Esophagus muscularis mucosa (tissue), 4 donors: ENCODE data around the gene DCLRE1B. TPM values are rescaled to one million over a fixed set of nuclear protein-coding genes. Genes with fewer than 3 reads are reported as not detected.

Experiments used
- DNase-seq: peaks from one replicate; pipeline ENCODE4 v3.0.0-alpha.2; 2017; ENCODE audit errors: extremely low spot score
- H3K27ac ChIP-seq, 4 donors: fragments of 200-600 bp; sonication (generic); replicated peaks in 1 of 4; 1 replicate in 3 of 4; 2 replicates in 1 of 4; pipeline ENCODE4 v1.5.1; 2016 to 2019; ENCODE audit warnings: mild to moderate bottlenecking in 1 of 4
- H3K27me3 ChIP-seq, 4 donors: fragments of 200-600 bp; sonication (generic); one replicate each; pipeline versions ENCODE4 v1.5.1 to v1.6.0; 2016 to 2019
- H3K36me3 ChIP-seq, 4 donors: fragments of 200-600 bp; sonication (generic); one replicate each; pipeline ENCODE4 v1.5.1; 2016 to 2019
- H3K4me1 ChIP-seq, 4 donors: fragments of 200-600 bp; sonication (generic); one replicate each; pipeline ENCODE4 v1.5.1; 2016 to 2019
- H3K4me3 ChIP-seq, 4 donors: fragments of 200-600 bp; sonication (generic); 1 replicate in 2 of 4; 2 replicates in 2 of 4; pipeline ENCODE4 v1.5.1; 2016 to 2019; ENCODE audit warnings: mild to moderate bottlenecking in 4 of 4, moderate library complexity in 1 of 4
- H3K9me3 ChIP-seq, 4 donors: fragments of 200-600 bp; sonication (generic); 1 replicate in 3 of 4; 2 replicates in 1 of 4; pipeline ENCODE4 v1.5.1; 2016 to 2019
- EP300 ChIP-seq: sonication (generic); formaldehyde crosslinking; IDR thresholded peaks from one replicate; pipeline ENCODE4 v1.6.1; 2017; ENCODE audit warnings: antibody characterized with exemption
- WGBS: methylation state at CpG from one replicate; pipeline ENCODE4 v1.1.5; 2018; 5-methylcytosine and 5-hydroxymethylcytosine counted together
- intact Hi-C: fragments of 100-400 bp; cut with DNase I; formaldehyde crosslinking; loops from one replicate; pipeline ENCODE4 v1.15.1; 2023
- total RNA-seq, 4 donors: library from RNA; depleted of rRNA; stranded (reverse); fragments of >200 nt; gene quantifications; one replicate each; pipeline versions ENCODE4 v1.1.0 to v1.2.1, GENCODE V29; 2016

The DCLRE1B gene
- total RNA-seq, 4 donors from 2014 or later: 4.2 to 8.8 (median 5.5) TPM

- 92% methylated on average over 12 of the region's 12 CpGs for WGBS
- no peak overlapping the region for H3K27ac ChIP-seq
- intact Hi-C loops: no loop called here
These were observed 58.3 kb downstream of the DCLRE1B start for GRCh38 chr1:113963281-113963906.

More at GRCh38 chr1:113963281-113963906, 58.3 kb downstream of the DCLRE1B start:
- H3K27me3 ChIP-seq: no peaks in the 10 kb centered on the region
- no peak for DNase-seq
- no peaks in the 10 kb centered on the region for H3K9me3 ChIP-seq
- H3K4me1 ChIP-seq: peaks cover 0 to 29% (median 16%) of the 10 kb centered on the region in 4 donors
- no peak overlapping the region for H3K4me3 ChIP-seq
- peaks cover 34 to 81% (median 62%) of the 10 kb centered on the region in 4 donors for H3K36me3 ChIP-seq
- no peak for TF ChIP-seq EP300

Other genes with a start within 250 kb of the DCLRE1B start
- gene PHTF1, start 145.8 kb upstream of the DCLRE1B start, total RNA-seq: 10 to 100 TPM; 10.2 to 13.3 (median 11.8) TPM
- 10 to 100 TPM; 15.8 to 24.3 (median 20.1) TPM for gene RSBN1, start 92.8 kb upstream of the DCLRE1B start, total RNA-seq
- gene PTPN22, start 33.6 kb upstream of the DCLRE1B start, total RNA-seq: 1 to 10 TPM in 1 of 4 donors, under 1 TPM in 3; 0.29 to 2.3 (median 0.63) TPM
- gene BCL2L15, start 17.7 kb upstream of the DCLRE1B start, total RNA-seq: 1 to 10 TPM in 1 of 4 donors, under 1 TPM in 2, not detected in 1; 0.11 to 1.7 (median 0.78) TPM
- gene AP4B1, start 527 bp upstream of the DCLRE1B start, total RNA-seq: 10 to 100 TPM in 1 of 4 donors, 1 to 10 TPM in 3; 5.9 to 13.7 (median 6.0) TPM
- 10 to 100 TPM; 60.6 to 89.9 (median 76.5) TPM for gene HIPK1, start 24.0 kb downstream of the DCLRE1B start, total RNA-seq
- 100 to 1,000 TPM in 1 of 4 donors, 10 to 100 TPM in 3; 57.7 to 109 (median 67.4) TPM for gene OLFML3, start 74.1 kb downstream of the DCLRE1B start, total RNA-seq
- under 1 TPM in 2 of 4 donors, not detected in 2; 0.06 to 0.83 TPM for gene SYT6, start 248.5 kb downstream of the DCLRE1B start, total RNA-seq